Neural progenitor cell (in vitro differentiated cells): Measurements from ENCODE around the gene PLCB1.

Experiments used
- CTCF ChIP-seq: fragments of 200-600 bp; sonication (generic); IDR thresholded peaks from 2 replicates; pipeline ENCODE4 v1.5.1; 2017; ENCODE audit warnings: antibody characterized with exemption, mild to moderate bottlenecking
- EZH2 ChIP-seq: fragments of 200-600 bp; sonication (generic); IDR thresholded peaks from 2 replicates; pipeline ENCODE4 v1.6.1; 2017; ENCODE audit warnings: antibody characterized with exemption, mild to moderate bottlenecking, moderate library complexity
- EZH2phosphoT487 ChIP-seq: fragments of 200-600 bp; sonication (generic); IDR thresholded peaks from 2 replicates; pipeline ENCODE4 v1.6.1; 2017; ENCODE audit warnings: antibody characterized with exemption

GRCh38 chr20:8372824-8373380 is 240.8 kb downstream of the PLCB1 start:
- TF ChIP-seq CTCF (no peak), EZH2 (no peak), EZH2phosphoT487 (no peak)
